ENCODE results near the gene SLC23A2. TPM values are rescaled to one million over a fixed set of nuclear protein-coding genes. Genes with fewer than 3 reads are reported as not detected.
"Not testable (repeated sequence)": the region's sequence is repeated elsewhere in the genome, so short reads cannot be mapped to it uniquely, and the experiment has no call there.

SLC23A2 gene
- total RNA-seq, 4 donors from 2014 or later: 3.6 to 15.1 (median 11.1) TPM

DNA sequence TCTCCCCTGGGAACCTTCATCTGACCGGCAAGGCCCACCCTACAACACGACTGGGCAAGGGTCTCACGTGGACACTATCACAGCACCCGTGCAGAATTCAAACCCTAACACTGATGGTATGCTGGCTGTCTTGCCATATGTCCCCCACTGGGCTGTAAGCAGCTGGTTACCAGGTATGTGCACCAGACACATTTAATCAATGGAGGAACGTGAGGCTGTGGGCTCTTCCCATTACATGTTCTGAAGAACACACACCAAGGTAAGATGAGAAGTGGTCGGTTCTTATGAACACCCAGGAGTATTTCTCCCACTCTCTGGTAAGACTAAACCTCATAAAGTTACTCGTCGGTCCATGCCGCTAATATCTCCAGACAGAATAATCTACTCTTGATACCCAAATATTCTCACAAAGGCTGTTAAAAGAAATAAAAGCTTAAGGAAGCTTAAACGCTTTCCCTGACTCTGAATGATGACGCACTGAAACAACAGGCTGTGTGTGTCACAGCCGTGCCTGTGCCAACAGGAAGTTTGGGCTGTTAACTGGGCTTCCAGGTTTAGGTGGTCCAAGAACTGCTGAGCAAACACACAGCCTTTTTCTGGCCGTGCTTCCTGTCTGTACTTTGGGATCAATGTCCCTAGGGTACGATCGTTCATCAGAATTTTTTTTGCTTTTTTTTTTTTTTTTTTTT lies 75.3 kb downstream of the SLC23A2 start:
- no peak for DNase-seq
- H3K4me1 ChIP-seq: peaks cover 9 to 23% (median 11%) of the 10 kb centered on the region in 3 donors
- H3K36me3 ChIP-seq: peaks cover 0 to 8% (median 0%) of the 10 kb centered on the region in 3 donors
- intact Hi-C loops (cut with DNase I): no loop called here
- peak overlapping the region in 1 of 4 donors; percentile 32 for H3K4me3 ChIP-seq
- no peaks in the 10 kb centered on the region for H3K9me3 ChIP-seq
- H3K27ac ChIP-seq: peak overlapping the region; percentile 2 to 80 (median 68)
- no peak for TF ChIP-seq POLR2A (IDR thresholded peaks at IDR 0.05)
- TF ChIP-seq, protein P1, sequence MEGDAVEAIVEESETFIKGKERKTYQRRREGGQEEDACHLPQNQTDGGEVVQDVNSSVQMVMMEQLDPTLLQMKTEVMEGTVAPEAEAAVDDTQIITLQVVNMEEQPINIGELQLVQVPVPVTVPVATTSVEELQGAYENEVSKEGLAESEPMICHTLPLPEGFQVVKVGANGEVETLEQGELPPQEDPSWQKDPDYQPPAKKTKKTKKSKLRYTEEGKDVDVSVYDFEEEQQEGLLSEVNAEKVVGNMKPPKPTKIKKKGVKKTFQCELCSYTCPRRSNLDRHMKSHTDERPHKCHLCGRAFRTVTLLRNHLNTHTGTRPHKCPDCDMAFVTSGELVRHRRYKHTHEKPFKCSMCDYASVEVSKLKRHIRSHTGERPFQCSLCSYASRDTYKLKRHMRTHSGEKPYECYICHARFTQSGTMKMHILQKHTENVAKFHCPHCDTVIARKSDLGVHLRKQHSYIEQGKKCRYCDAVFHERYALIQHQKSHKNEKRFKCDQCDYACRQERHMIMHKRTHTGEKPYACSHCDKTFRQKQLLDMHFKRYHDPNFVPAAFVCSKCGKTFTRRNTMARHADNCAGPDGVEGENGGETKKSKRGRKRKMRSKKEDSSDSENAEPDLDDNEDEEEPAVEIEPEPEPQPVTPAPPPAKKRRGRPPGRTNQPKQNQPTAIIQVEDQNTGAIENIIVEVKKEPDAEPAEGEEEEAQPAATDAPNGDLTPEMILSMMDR (IDR thresholded peaks at IDR 0.05): no peak
- no peaks in the 10 kb centered on the region for H3K27me3 ChIP-seq
- 38 to 40% methylated on average over 14 to 15 of the region's 15 CpGs for WGBS, 2 donors

DNA sequence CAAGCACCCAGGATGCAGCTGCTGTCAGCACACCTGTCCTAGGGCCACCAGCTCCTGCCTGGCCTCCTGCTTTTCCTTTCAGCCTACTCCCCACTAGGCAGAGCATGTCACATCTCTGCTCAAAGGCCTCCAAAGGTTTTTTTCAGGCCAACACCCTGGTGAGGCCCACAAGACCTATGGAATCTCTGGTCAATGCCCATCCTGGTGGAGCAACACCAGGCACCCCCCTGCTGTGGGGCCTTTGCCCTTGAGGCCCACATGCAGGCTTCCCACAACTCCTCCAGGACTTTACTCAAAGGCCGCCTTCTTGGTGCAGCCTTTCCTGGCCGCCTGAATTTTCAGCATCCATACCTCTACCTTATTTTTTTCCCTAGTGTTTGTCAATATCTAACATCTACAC lies 76.9 kb downstream of the SLC23A2 start:
- intact Hi-C loops (cut with DNase I): no loop called here
- Histone ChIP-seq H3K4me1 (peaks cover 9 to 23% (median 11%) of the 10 kb centered on the region in 3 donors), H3K27me3 (no peaks in the 10 kb centered on the region), H3K27ac (no peak overlapping the region), H3K9me3 (no peaks in the 10 kb centered on the region), H3K36me3 (peaks cover 0 to 8% (median 0%) of the 10 kb centered on the region in 3 donors), H3K4me3 (no peak overlapping the region)
- no peak for DNase-seq
- no peak for TF ChIP-seq POLR2A (IDR thresholded peaks at IDR 0.05)
- TF ChIP-seq, protein P1 (IDR thresholded peaks at IDR 0.05): no peak
- WGBS, 2 donors: 93 to 95% methylated on average over 2 of the region's 2 CpGs

DNA sequence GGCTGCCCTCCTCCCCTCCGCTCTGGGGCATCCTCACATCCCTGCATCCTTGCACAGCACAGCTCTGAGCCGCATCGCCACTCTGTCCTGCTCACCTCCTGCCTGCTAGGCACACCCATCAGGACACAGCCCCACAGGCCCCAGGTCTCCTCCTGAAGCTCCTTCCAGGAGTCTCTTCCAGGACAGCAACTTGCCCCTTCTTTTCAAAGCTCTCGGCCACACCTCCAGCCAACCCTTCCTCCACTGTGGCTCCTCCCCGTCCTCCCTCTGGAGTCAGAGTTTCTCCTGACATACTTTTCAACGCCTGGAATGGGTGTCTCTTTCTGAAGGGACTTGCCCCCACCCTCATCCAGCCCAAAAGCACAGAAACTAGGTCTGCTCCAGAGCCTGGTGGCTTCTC lies 77.3 kb downstream of the SLC23A2 start:
- peaks cover 9 to 23% (median 11%) of the 10 kb centered on the region in 3 donors for H3K4me1 ChIP-seq
- intact Hi-C loops (cut with DNase I): no loop called here
- no peak for DNase-seq
- peaks cover 0 to 8% (median 0%) of the 10 kb centered on the region in 3 donors for H3K36me3 ChIP-seq
- no peaks in the 10 kb centered on the region for H3K9me3 ChIP-seq
- no peak overlapping the region for H3K4me3 ChIP-seq
- 89 to 91% methylated on average over 6 of the region's 6 CpGs for WGBS, 2 donors
- H3K27me3 ChIP-seq: no peaks in the 10 kb centered on the region
- TF ChIP-seq POLR2A (IDR thresholded peaks at IDR 0.05): no peak
- TF ChIP-seq, protein P1 (IDR thresholded peaks at IDR 0.05): no peak
- no peak overlapping the region for H3K27ac ChIP-seq

DNA sequence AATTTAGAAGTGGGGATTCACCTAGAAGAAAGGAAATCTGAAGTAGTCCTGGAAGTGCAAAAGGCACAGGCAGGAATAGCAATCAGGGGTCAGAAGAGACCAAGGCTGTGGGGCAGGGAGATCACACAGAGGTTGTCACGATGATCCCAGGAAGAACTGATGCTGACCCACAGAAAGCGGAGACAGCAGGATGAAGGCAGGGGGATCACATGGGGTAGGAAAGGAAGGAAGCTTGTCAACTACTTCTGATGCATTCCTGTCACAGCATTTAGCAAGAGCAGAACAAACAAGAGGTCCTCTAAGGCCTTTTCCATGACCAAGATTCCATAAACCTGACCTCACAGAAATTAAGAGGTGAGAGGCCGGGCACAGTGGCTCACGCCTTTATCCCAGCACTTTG lies 79.1 kb downstream of the SLC23A2 start:
- Histone ChIP-seq H3K9me3 (no peaks in the 10 kb centered on the region), H3K4me3 (no peak overlapping the region), H3K4me1 (peaks cover 9 to 33% (median 11%) of the 10 kb centered on the region in 3 donors), H3K36me3 (peaks cover 0 to 8% (median 0%) of the 10 kb centered on the region in 3 donors), H3K27me3 (no peaks in the 10 kb centered on the region), H3K27ac (no peak overlapping the region)
- DNase-seq: no peak
- TF ChIP-seq, protein P1 (IDR thresholded peaks at IDR 0.05): no peak
- TF ChIP-seq POLR2A (IDR thresholded peaks at IDR 0.05): no peak
- 83 to 89% methylated on average over 4 of the region's 4 CpGs for WGBS, 2 donors
- intact Hi-C loops (cut with DNase I): no loop called here

DNA sequence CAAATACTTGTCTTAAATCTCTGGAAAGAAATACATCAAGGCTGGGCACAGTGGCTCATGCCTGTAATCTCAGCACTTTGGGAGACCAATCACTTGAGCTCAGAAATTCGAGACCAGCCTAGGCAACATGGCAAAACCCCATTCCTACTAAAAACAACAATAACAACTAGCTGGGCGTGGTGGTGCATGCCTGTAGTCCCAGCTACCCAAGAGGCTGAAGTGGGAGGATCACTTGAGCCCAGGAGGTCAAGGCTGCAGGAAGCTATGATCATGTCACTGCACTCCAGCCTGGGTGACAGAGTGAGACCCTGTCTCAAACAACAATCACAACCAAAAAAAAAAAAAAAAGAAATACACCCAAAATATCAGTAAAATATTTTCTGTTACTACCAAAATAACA lies 80.0 kb downstream of the SLC23A2 start:
- H3K36me3 ChIP-seq; DNase-seq; H3K9me3 ChIP-seq; intact Hi-C loops (cut with DNase I); H3K4me3 ChIP-seq; H3K27ac ChIP-seq; H3K27me3 ChIP-seq: not testable (repeated sequence)
- WGBS, 2 donors: 78 to 80% methylated on average over 2 of the region's 2 CpGs
- peaks cover 9 to 29% (median 10%) of the 10 kb centered on the region in 3 donors for H3K4me1 ChIP-seq
